Endothelial cell of umbilical vein (primary cell): ENCODE measurements around the gene NAV2. TPM values are rescaled to one million over a fixed set of nuclear protein-coding genes. Genes with fewer than 3 reads are reported as not detected.

ENCODE experiments used
- BruUV-seq: library from RNA; stranded (reverse); fragments of 400-500 nt; replicated peaks from 2 replicates; lab custom pipeline; 2021; lab: Mats Ljungman, UMichigan
- CTCF ChIA-PET: fragments of 300-600, 350-600 bp; sonication (Branson Sonifier 250); formaldehyde crosslinking; loops from one replicate; lab custom pipeline; 2021; ENCODE audit warnings: antibody characterized with exemption, inconsistent platforms; lab: Charles Lee
- POLR2A ChIA-PET: fragments of 300-600, 350-600 bp; sonication (Branson Sonifier 250); formaldehyde crosslinking; loops from one replicate; lab custom pipeline; 2021; ENCODE audit warnings: antibody characterized with exemption, inconsistent platforms; lab: Charles Lee
- DNase-seq: peaks from one replicate; pipeline ENCODE4 v3.0.0-alpha.2; 2011; ENCODE audit warnings: low read depth, low spot score
- FAIRE-seq: peaks from 2 replicates; lab custom pipeline; 2011; peaks lifted over from hg19 to GRCh38; lab: Jason Lieb, UNC
- H2AFZ ChIP-seq: 2 replicates; pipeline ENCODE4 v1.6.0; 2012; ENCODE audit warnings: low read depth, low read length, control low read depth, inconsistent platforms
- H3K27ac ChIP-seq: 2 replicates; pipeline ENCODE4 v1.5.1; 2011; ENCODE audit warnings: low read depth, mild to moderate bottlenecking, control low read depth, low read length, moderate library complexity; ENCODE audit not compliant: insufficient read depth
- H3K27me3 ChIP-seq, 2 experiments: 2 replicates each; pipeline versions ENCODE4 v1.6.0 to v1.6.1; 2011; ENCODE audit warnings: low read length in 2 of 2, mixed read lengths in 1 of 2; ENCODE audit not compliant: control insufficient read depth in 2 of 2, insufficient read depth in 2 of 2
- H3K36me3 ChIP-seq, 2 experiments: 2 replicates in 1 of 2; 3 replicates in 1 of 2; pipeline ENCODE4 v1.5.1; 2011; ENCODE audit warnings: low read length in 2 of 2, mild to moderate bottlenecking in 1 of 2, moderate library complexity in 1 of 2; ENCODE audit not compliant: control insufficient read depth in 2 of 2, insufficient read depth in 2 of 2; ENCODE audit errors: extremely low read depth in 1 of 2
- H3K4me1 ChIP-seq: 3 replicates; pipeline ENCODE4 v1.5.1; 2011; ENCODE audit warnings: mild to moderate bottlenecking, low read length; ENCODE audit not compliant: control insufficient read depth, insufficient read depth; ENCODE audit errors: extremely low read depth
- H3K4me2 ChIP-seq: 2 replicates; pipeline ENCODE4 v1.6.1; 2011; ENCODE audit warnings: low read length, control low read depth, mixed read lengths; ENCODE audit not compliant: insufficient read depth
- H3K4me3 ChIP-seq, 3 experiments: fragments of 200-600 bp in 1 of 3; sonication (generic), shearing (Covaris generic) in 1 of 3; replicated peaks in 1 of 3; 2 replicates each; pipeline ENCODE4 v1.5.1; 2011 to 2016; ENCODE audit warnings: control low read depth in 3 of 3, low read length in 3 of 3, mild to moderate bottlenecking in 2 of 3, inconsistent platforms in 1 of 3, low read depth in 1 of 3, moderate library complexity in 1 of 3; ENCODE audit not compliant: insufficient read depth in 1 of 3
- H3K79me2 ChIP-seq: 2 replicates; pipeline ENCODE4 v1.6.0; 2012; ENCODE audit warnings: low read length, inconsistent platforms; ENCODE audit not compliant: control insufficient read depth, insufficient read depth
- H3K9ac ChIP-seq: replicated peaks from 2 replicates; pipeline ENCODE3; 2011; ENCODE audit warnings: low read length, control low read depth; ENCODE audit not compliant: insufficient read depth; ENCODE audit errors: extremely low read depth
- H3K9me1 ChIP-seq: replicated peaks from 3 replicates; pipeline ENCODE4 v1.6.0; 2011; ENCODE audit warnings: mild to moderate bottlenecking, low read length; ENCODE audit not compliant: control insufficient read depth, insufficient read depth; ENCODE audit errors: extremely low read depth
- H3K9me3 ChIP-seq: replicated peaks from 2 replicates; pipeline ENCODE4 v1.5.1; 2012; ENCODE audit warnings: low read length, inconsistent platforms; ENCODE audit not compliant: control insufficient read depth, insufficient read depth
- H4K20me1 ChIP-seq: replicated peaks from 2 replicates; pipeline ENCODE3; 2011; ENCODE audit warnings: mild to moderate bottlenecking, low read length; ENCODE audit not compliant: control insufficient read depth, insufficient read depth; ENCODE audit errors: extremely low read depth
- CTCF ChIP-seq, 2 donors: IDR thresholded peaks; 1 replicate in 1 of 2; 2 replicates in 1 of 2; pipeline ENCODE4 v1.5.1; 2011; ENCODE audit warnings: low read length in 2 of 2, mild to moderate bottlenecking in 2 of 2, moderate library complexity in 2 of 2, control low read depth in 1 of 2, inconsistent platforms in 1 of 2, low read depth in 1 of 2; ENCODE audit not compliant: insufficient read depth in 1 of 2; ENCODE audit errors: extremely low read depth in 1 of 2
- FOS ChIP-seq: IDR thresholded peaks from 2 replicates; pipeline ENCODE4 v1.6.1; 2011; ENCODE audit warnings: mild to moderate bottlenecking, low read length, moderate library complexity, borderline replicate concordance; ENCODE audit not compliant: insufficient read depth
- GATA2 ChIP-seq: IDR thresholded peaks from 2 replicates; pipeline ENCODE4 v1.7.0; 2011; ENCODE audit warnings: low read depth, mild to moderate bottlenecking, moderate library complexity, mixed read lengths, low read length; ENCODE audit not compliant: insufficient read length, insufficient read depth
- JUN ChIP-seq: IDR thresholded peaks from 2 replicates; pipeline ENCODE4 v1.6.1; 2011; ENCODE audit warnings: borderline replicate concordance, low read depth; ENCODE audit not compliant: insufficient read length, insufficient read depth
- MYC ChIP-seq: IDR thresholded peaks from one replicate; pipeline ENCODE4 v1.6.1; 2011; ENCODE audit warnings: mild to moderate bottlenecking, low read depth, low read length
- POLR2A ChIP-seq: IDR thresholded peaks from 2 replicates; pipeline ENCODE4 v1.6.1; 2012; ENCODE audit warnings: low read depth, mild to moderate bottlenecking, control low read depth, low read length
- POLR2AphosphoS5 ChIP-seq: IDR thresholded peaks from 2 replicates; pipeline ENCODE4 v1.6.1; 2012; ENCODE audit warnings: low read depth, mild to moderate bottlenecking, control low read depth, low read length, moderate library complexity; ENCODE audit not compliant: insufficient read depth
- dilution Hi-C: fragments of 300-500 bp; cut with MboI; formaldehyde crosslinking; loops from one replicate; pipeline ENCODE4 v1.15.0; 2019; ENCODE audit warnings: low sequenced_read_pairs; ENCODE audit not compliant: extremely low pct_ligation_motif_present
- intact Hi-C: fragments of 100-400 bp; cut with micrococcal nuclease; formaldehyde crosslinking; loops from one replicate; pipeline ENCODE4 v1.10.0; 2022
- polyA plus RNA-seq, 4 experiments: library from polyadenylated mRNA; depleted of rRNA in 3 of 4; stranded (reverse) in 3 of 4; unstranded in 1 of 4; fragments of >200 nt; gene quantifications; 2 replicates each; pipeline versions ENCODE4 v1.2.1 to v1.2.3, GENCODE V29; 2011 to 2012; ENCODE audit warnings: missing spikeins in 1 of 4
- total RNA-seq: library from RNA; stranded (reverse); gene quantifications from 2 replicates; pipeline ENCODE4 v1.2.3, GENCODE V29; 2021
- TF ChIP-seq, protein P1 (sequence below): IDR thresholded peaks from 2 replicates; pipeline ENCODE4 v1.6.1; 2011; ENCODE audit not compliant: insufficient read depth, insufficient read length

NAV2 gene
- total and polyA plus RNA-seq, 2 donors (not counting 3 experiments of a cell fraction or from before 2014, with no cell fraction given): 10.9 to 68.0 TPM

GRCh38 chr11:20118209-20118608, 405.6 kb downstream of the NAV2 start:
- Histone ChIP-seq H3K4me2 (no peak overlapping the region), H3K27ac (no peak overlapping the region), H2AFZ (no peak overlapping the region), H3K4me3 (no peak overlapping the region), H3K79me2 (no peaks in the 10 kb centered on the region), H3K36me3 (peaks cover 3 to 16% of the 10 kb centered on the region in 2 experiments), H3K4me1 (peaks cover under 1% of the 10 kb centered on the region), H3K27me3 (no peaks in the 10 kb centered on the region), H3K9me3 (no peaks in the 10 kb centered on the region), H4K20me1 (no peaks in the 10 kb centered on the region), H3K9me1 (no peaks in the 10 kb centered on the region), H3K9ac (no peak overlapping the region)
- CTCF ChIA-PET: interaction anchor here (8.2 kb wide), 1 partner anchor 10 kb away, joined by 68 read pairs; no protein-coding TSS in a partner anchor
- dilution Hi-C loops: no loop called here
- FAIRE-seq (no peak), DNase-seq (no peak)
- intact Hi-C loops: no loop called here
- BruUV-seq: no TSS peak
- TF ChIP-seq, protein P1, sequence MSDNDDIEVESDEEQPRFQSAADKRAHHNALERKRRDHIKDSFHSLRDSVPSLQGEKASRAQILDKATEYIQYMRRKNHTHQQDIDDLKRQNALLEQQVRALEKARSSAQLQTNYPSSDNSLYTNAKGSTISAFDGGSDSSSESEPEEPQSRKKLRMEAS: no peak
- TF ChIP-seq CTCF (IDR thresholded peaks at IDR 0.05; ENCODE audit: extremely low read depth in 1 of 2, insufficient read depth in 1 of 2, low read depth in 1 of 2, low read length in 2 of 2) (no peak), GATA2 (no peak), POLR2A (no peak), POLR2AphosphoS5 (no peak), MYC (no peak), JUN (no peak), FOS (no peak)
- POLR2A ChIA-PET: no interaction called here
